ENCODE results near the gene PKN3. TPM values are rescaled to one million over a fixed set of nuclear protein-coding genes. Genes with fewer than 3 reads are reported as not detected.

PKN3 gene
- total RNA-seq, 1 donor from 2014 or later: 3.1 TPM

- FAIRE-seq: no peak
- no peaks in the 10 kb centered on the region for H3K9me3 Mint-ChIP-seq (ENCODE audit: unreplicated experiment)
- no peaks in the 10 kb centered on the region for H3K36me3 ChIP-seq (ENCODE audit: insufficient read depth, low read length)
Observed at GRCh38 chr9:128654481-128654880, 47.8 kb upstream of the PKN3 start.

GRCh38 chr9:128656416-128657343 lies 45.6 kb upstream of the PKN3 start, which contains the start of gene DYNC2I2:
Gene DYNC2I2 (minus strand): TSS chr9:128656847. CDS start chr9:128656726, 121 bp downstream.
- FAIRE-seq (no peak), DNase-seq (ENCODE audit: low read depth) (peak; percentile 76)
- H3K27ac Mint-ChIP-seq (ENCODE audit: unreplicated experiment): peak within 1 kb of the TSS; percentile 100
- H3K27me3 Mint-ChIP-seq (ENCODE audit: low read depth, unreplicated experiment): no peaks in the 10 kb centered on the region
- Histone ChIP-seq H3K9ac (ENCODE audit: low read length) (peak within 1 kb of the TSS; percentile 98), H3K4me3 (ENCODE audit: insufficient read depth, low read depth, low read length) (peak within 1 kb of the TSS; percentile 78), H3K27me3 (ENCODE audit: insufficient read depth, low read length) (no peaks in the 10 kb centered on the region), H3K36me3 (ENCODE audit: insufficient read depth, low read length) (no peaks in the 10 kb centered on the region), H3K4me1 (ENCODE audit: insufficient read depth, low read length) (no peaks in the 10 kb centered on the region), H4K20me1 (ENCODE audit: insufficient read depth, low read length) (no peaks in the 10 kb centered on the region), H3K4me2 (ENCODE audit: low read length) (peak within 1 kb of the TSS; percentile 100), H3K9me3 (ENCODE audit: insufficient read depth, low read depth, low read length) (no peaks in the 10 kb centered on the region), H3K79me2 (ENCODE audit: insufficient read depth, low read length) (peaks cover 6% of the 10 kb centered on the region), H3K27ac (ENCODE audit: low read depth, low read length) (peak within 1 kb of the TSS; percentile 100), H2AFZ (ENCODE audit: low read depth, low read length) (peak within 1 kb of the TSS; percentile 100)
- no peaks in the 10 kb centered on the region for H3K9me3 Mint-ChIP-seq (ENCODE audit: unreplicated experiment)
- H3K36me3 Mint-ChIP-seq (ENCODE audit: low read depth, unreplicated experiment): peaks cover 2% of the 10 kb centered on the region
- no peak for TF ChIP-seq EZH2 (IDR thresholded peaks at IDR 0.05; ENCODE audit: insufficient read depth, low read length)
- TF ChIP-seq CTCF (IDR thresholded peaks at IDR 0.05; ENCODE audit: insufficient read depth, low read depth, low read length): no peak
- peak within 1 kb of the TSS; percentile 85 for H3K4me3 Mint-ChIP-seq (ENCODE audit: unreplicated experiment)
- H3K4me1 Mint-ChIP-seq (ENCODE audit: low read depth, unreplicated experiment): no peaks in the 10 kb centered on the region

More at GRCh38 chr9:128654481-128654880, 47.8 kb upstream of the PKN3 start:
- no peaks in the 10 kb centered on the region for H3K27me3 ChIP-seq (ENCODE audit: insufficient read depth, low read length)
- H3K4me3 ChIP-seq (ENCODE audit: insufficient read depth, low read depth, low read length): no peak overlapping the region
- no peak overlapping the region for H3K9ac ChIP-seq (ENCODE audit: low read length)
- Mint-ChIP-seq H3K4me3 (ENCODE audit: unreplicated experiment) (peak overlapping the region; percentile 30), H3K4me1 (ENCODE audit: low read depth, unreplicated experiment) (no peaks in the 10 kb centered on the region), H3K27ac (ENCODE audit: unreplicated experiment) (no peak overlapping the region), H3K36me3 (ENCODE audit: low read depth, unreplicated experiment) (peaks cover 2% of the 10 kb centered on the region), H3K27me3 (ENCODE audit: low read depth, unreplicated experiment) (no peaks in the 10 kb centered on the region)
- no peaks in the 10 kb centered on the region for H4K20me1 ChIP-seq (ENCODE audit: insufficient read depth, low read length)
- H3K4me1 ChIP-seq (ENCODE audit: insufficient read depth, low read length): no peaks in the 10 kb centered on the region
- H3K79me2 ChIP-seq (ENCODE audit: insufficient read depth, low read length): peaks cover 6% of the 10 kb centered on the region
- H2AFZ ChIP-seq (ENCODE audit: low read depth, low read length): no peak overlapping the region
- H3K27ac ChIP-seq (ENCODE audit: low read depth, low read length): no peak overlapping the region
- no peak overlapping the region for H3K4me2 ChIP-seq (ENCODE audit: low read length)
- H3K9me3 ChIP-seq (ENCODE audit: insufficient read depth, low read depth, low read length): no peaks in the 10 kb centered on the region
- TF ChIP-seq CTCF (IDR thresholded peaks at IDR 0.05; ENCODE audit: insufficient read depth, low read depth, low read length): no peak
- no peak for TF ChIP-seq EZH2 (IDR thresholded peaks at IDR 0.05; ENCODE audit: insufficient read depth, low read length)
- DNase-seq (ENCODE audit: low read depth): no peak
